Activated T-helper 1 cell treated with anti-CD3 and anti-CD28 coated beads, Interleukin-12 subunit alpha, Interleukin-12 subunit beta, Interleukin-2, Interleukin-4 antibody, amounts not matched to agents 30 ng/mL and 10 ng/mL and 1 ng/mL, durations not matched to agents 14 hours and 24 hours and 36 hours (primary cell): ENCODE measurements around the gene ADCY4. TPM values are rescaled to one million over a fixed set of nuclear protein-coding genes. Genes with fewer than 3 reads are reported as not detected.

Experiments
- DNase-seq: peaks from one replicate; pipeline ENCODE4 v3.0.0; 2021; ENCODE audit warnings: low spot score
- H3K27ac Mint-ChIP-seq: one replicate; pipeline ENCODE4 v1.8.0; 2021; ENCODE audit warnings: mild to moderate bottlenecking, mixed read lengths
- H3K27me3 Mint-ChIP-seq: one replicate; pipeline ENCODE4 v1.8.0; 2022; ENCODE audit warnings: mild to moderate bottlenecking, moderate library complexity, mixed read lengths; ENCODE audit not compliant: insufficient read depth
- H3K36me3 Mint-ChIP-seq: one replicate; pipeline ENCODE4 v1.8.0; 2021; ENCODE audit warnings: low read depth, mixed read lengths
- H3K4me1 Mint-ChIP-seq: one replicate; pipeline ENCODE4 v1.8.0; 2021; ENCODE audit warnings: low read depth, mixed read lengths
- H3K4me3 Mint-ChIP-seq: one replicate; pipeline ENCODE4 v1.8.0; 2021; ENCODE audit warnings: mild to moderate bottlenecking, moderate library complexity, mixed read lengths
- H3K9me3 Mint-ChIP-seq: one replicate; pipeline ENCODE4 v1.8.0; 2021; ENCODE audit warnings: mixed read lengths
- intact Hi-C: fragments of 100-400 bp; cut with micrococcal nuclease; formaldehyde crosslinking; loops from one replicate; pipeline ENCODE4 v1.15.1; 2024
- total RNA-seq: library from RNA; stranded (reverse); gene quantifications from 2 replicates; pipeline ENCODE4 v1.2.3, GENCODE V29; 2022

ADCY4 gene
- total RNA-seq, 1 donor from 2014 or later = 1.5 TPM

GRCh38 chr14:24340606-24341005, 5.7 kb upstream of the ADCY4 start:
- no peak for DNase-seq
- Mint-ChIP-seq H3K9me3 (no peaks in the 10 kb centered on the region), H3K27me3 (peaks cover 13% of the 10 kb centered on the region), H3K4me1 (peaks cover 22% of the 10 kb centered on the region), H3K27ac (no peak overlapping the region), H3K36me3 (peaks cover 23% of the 10 kb centered on the region), H3K4me3 (peak overlapping the region; percentile 91)
- intact Hi-C loops = no loop called here

GRCh38 chr14:24339284-24340151, 4.6 kb upstream of the ADCY4 start, which contains the start of gene RIPK3:
Gene RIPK3 (minus strand): TSS chr14:24339991. CDS start chr14:24339826, 165 bp downstream.
- Mint-ChIP-seq H3K9me3 (no peaks in the 10 kb centered on the region), H3K27me3 (peaks cover 16% of the 10 kb centered on the region), H3K4me1 (peaks cover 30% of the 10 kb centered on the region), H3K36me3 (peaks cover 28% of the 10 kb centered on the region), H3K4me3 (peak within 1 kb of the TSS; percentile 91), H3K27ac (peak within 1 kb of the TSS; percentile 77)
- intact Hi-C loops = loop anchor here (10.0 kb wide), 1 partner anchor 335 kb away; no protein-coding TSS in a partner anchor
- peak; percentile 67 for DNase-seq

DNA sequence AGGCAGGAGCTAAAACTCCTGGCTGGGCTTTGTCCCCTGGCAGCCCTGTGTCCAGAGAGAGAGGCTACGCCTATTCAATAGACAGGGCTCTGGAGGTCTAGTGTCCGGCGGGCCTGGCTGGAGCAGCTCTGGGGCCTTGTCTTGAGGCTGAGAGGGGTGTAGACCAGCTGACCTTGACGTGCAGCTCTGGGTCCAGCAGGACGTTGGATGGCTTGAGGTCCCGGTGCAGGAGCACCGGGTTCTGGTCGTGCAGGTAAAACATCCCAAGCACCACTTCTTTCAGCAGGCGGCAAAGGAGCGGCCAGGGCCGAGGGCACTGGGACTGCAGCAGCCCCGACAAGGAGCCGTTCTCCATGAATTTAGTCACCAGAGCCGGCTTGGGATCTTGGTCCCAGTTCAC, 4.0 kb upstream of the ADCY4 start:
- no peaks in the 10 kb centered on the region for H3K9me3 Mint-ChIP-seq
- intact Hi-C loops = loop anchor here (10.0 kb wide), 1 partner anchor 336 kb away; no protein-coding TSS in a partner anchor
- peak overlapping the region; percentile 91 for H3K4me3 Mint-ChIP-seq
- peaks cover 28% of the 10 kb centered on the region for H3K36me3 Mint-ChIP-seq
- peaks cover 19% of the 10 kb centered on the region for H3K27me3 Mint-ChIP-seq
- peaks cover 30% of the 10 kb centered on the region for H3K4me1 Mint-ChIP-seq
- H3K27ac Mint-ChIP-seq = no peak overlapping the region
- DNase-seq = no peak

DNA sequence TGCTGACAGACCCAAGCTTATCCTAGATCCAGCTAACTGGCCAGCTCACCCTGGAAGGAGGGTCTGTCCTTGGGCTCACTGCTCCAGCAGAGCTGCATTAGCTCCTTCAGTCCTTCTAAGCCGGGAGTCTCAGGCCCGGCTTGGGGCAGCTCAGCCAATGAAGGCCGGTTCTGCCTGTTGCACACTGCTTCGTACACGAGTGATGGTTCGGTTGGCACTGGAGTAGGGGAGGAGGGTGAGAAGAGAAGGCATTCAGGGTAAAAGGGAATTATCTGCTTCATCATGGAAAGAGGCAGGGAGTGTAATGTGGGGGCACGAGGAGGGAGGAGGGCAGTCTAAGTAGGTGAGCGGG, 2.9 kb upstream of the ADCY4 start:
- no peak for DNase-seq
- no peak overlapping the region for H3K27ac Mint-ChIP-seq
- peaks cover 22% of the 10 kb centered on the region for H3K27me3 Mint-ChIP-seq
- peaks cover 32% of the 10 kb centered on the region for H3K4me1 Mint-ChIP-seq
- intact Hi-C loops = loop anchor here (10.0 kb wide), 1 partner anchor 337 kb away; no protein-coding TSS in a partner anchor
- peak overlapping the region; percentile 91 for H3K4me3 Mint-ChIP-seq
- peaks cover 28% of the 10 kb centered on the region for H3K36me3 Mint-ChIP-seq
- H3K9me3 Mint-ChIP-seq = no peaks in the 10 kb centered on the region

GRCh38 chr14:24337144-24337823, 2.4 kb upstream of the ADCY4 start:
- H3K36me3 Mint-ChIP-seq = peaks cover 26% of the 10 kb centered on the region
- H3K4me1 Mint-ChIP-seq = peaks cover 37% of the 10 kb centered on the region
- H3K4me3 Mint-ChIP-seq = peak overlapping the region; percentile 91

DNA sequence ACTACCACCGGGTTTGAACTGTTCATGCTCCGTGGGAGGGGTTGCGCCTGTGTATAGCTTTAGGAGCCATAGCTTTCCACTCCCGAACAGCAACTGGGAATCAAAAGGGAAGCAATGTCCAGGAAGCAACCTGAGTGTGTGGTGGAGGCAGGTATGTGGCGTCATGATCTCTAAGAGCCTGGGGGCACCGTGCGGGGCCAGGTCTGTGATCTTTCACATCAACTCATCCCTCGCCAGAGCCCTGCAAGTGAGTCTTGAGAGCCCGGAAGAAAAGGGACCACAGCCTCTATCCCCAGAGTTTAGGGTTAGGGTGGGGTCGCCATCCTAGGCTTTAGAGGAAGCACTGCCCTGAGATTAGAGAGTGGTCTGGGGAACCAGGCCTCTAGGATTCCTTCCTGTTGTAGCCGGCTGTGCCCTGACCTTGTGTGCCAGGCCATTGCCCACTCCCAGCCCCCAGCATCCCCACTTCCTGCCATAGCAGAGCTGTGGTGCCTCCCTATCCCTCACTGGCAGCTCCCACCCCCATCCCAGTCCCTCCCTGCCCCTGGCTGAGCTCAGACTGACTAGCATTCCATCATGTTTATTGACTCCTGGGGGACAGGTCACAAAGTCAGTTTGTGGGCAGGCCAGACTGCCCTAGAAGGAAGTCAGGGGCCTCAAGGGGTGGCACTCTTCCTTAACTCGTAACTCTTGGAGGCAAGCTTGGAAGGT, 745 bp upstream of the ADCY4 start:
- Mint-ChIP-seq H3K9me3 (no peaks in the 10 kb centered on the region), H3K4me3 (peak overlapping the region; percentile 55), H3K27ac (no peak overlapping the region), H3K27me3 (peaks cover 23% of the 10 kb centered on the region), H3K4me1 (peaks cover 46% of the 10 kb centered on the region), H3K36me3 (peaks cover 26% of the 10 kb centered on the region)
- intact Hi-C loops = loop anchor here (10.0 kb wide), 1 partner anchor 339 kb away; no protein-coding TSS in a partner anchor
- DNase-seq = no peak

More at GRCh38 chr14:24337144-24337823, 2.4 kb upstream of the ADCY4 start:
- intact Hi-C loops = loop anchor here (10.0 kb wide), 1 partner anchor 338 kb away; no protein-coding TSS in a partner anchor
- Mint-ChIP-seq H3K9me3 (no peaks in the 10 kb centered on the region), H3K27me3 (peaks cover 21% of the 10 kb centered on the region), H3K27ac (no peak overlapping the region)
- no peak for DNase-seq

DNA sequence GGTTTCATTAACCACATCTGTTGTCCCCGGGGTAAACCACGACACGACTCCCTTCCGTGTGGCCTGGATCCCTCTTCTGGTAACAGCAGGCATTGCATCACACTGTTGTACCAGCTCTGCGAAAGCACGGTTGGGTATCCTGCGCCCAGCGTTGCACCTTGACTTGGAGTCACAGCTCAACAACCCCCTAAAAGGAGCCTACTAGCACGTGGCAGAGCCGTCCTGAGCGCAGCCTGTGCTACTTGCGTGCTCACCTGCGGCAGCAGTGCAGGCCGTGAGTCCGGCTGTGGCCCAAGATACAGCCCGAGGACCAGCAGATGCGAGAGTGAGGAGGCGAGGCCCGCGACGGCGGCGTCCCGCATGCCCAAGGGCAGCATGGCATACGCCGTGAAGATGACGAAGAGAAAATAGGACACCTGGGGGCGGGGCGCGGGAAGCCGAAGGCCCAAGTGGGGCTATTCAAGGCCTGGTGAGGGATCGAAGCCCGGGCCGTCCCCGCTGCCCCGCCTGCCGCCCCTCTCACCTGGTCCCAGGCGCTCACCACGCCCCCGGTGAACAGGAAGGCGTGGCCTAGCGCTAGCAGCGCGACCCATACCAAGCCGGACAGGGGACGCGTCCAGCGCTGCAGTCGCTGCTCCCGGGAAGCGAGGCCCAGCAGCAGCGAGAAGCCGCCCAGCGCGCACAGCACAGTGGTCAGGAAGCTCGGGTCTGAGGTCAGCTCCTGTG, 2.4 kb downstream of the ADCY4 start:
- H3K9me3 Mint-ChIP-seq = no peaks in the 10 kb centered on the region
- peaks cover 58% of the 10 kb centered on the region for H3K4me1 Mint-ChIP-seq
- intact Hi-C loops = loop anchor here (1.0 to 10.0 kb wide), 5 partner anchors 20 to 342 kb away; partner anchors contain the start of genes RABGGTA and TINF2
- H3K4me3 Mint-ChIP-seq = peak overlapping the region; percentile 80
- H3K27me3 Mint-ChIP-seq = peaks cover 29% of the 10 kb centered on the region
- peaks cover 17% of the 10 kb centered on the region for H3K36me3 Mint-ChIP-seq
- peak; percentile 79 for DNase-seq
- peak overlapping the region; percentile 27 for H3K27ac Mint-ChIP-seq

- DNase-seq = no peak
- H3K27me3 Mint-ChIP-seq = peaks cover 32% of the 10 kb centered on the region
- H3K4me1 Mint-ChIP-seq = peaks cover 63% of the 10 kb centered on the region
- H3K36me3 Mint-ChIP-seq = peaks cover 12% of the 10 kb centered on the region
- no peaks in the 10 kb centered on the region for H3K9me3 Mint-ChIP-seq
- peak overlapping the region; percentile 27 for H3K27ac Mint-ChIP-seq
- H3K4me3 Mint-ChIP-seq = peak overlapping the region; percentile 80
- intact Hi-C loops = loop anchor here (1.0 to 10.0 kb wide), 5 partner anchors 19 to 343 kb away; partner anchors contain the start of genes RABGGTA and TINF2
Measured at GRCh38 chr14:24331731-24332267, 3.1 kb downstream of the ADCY4 start.

DNA sequence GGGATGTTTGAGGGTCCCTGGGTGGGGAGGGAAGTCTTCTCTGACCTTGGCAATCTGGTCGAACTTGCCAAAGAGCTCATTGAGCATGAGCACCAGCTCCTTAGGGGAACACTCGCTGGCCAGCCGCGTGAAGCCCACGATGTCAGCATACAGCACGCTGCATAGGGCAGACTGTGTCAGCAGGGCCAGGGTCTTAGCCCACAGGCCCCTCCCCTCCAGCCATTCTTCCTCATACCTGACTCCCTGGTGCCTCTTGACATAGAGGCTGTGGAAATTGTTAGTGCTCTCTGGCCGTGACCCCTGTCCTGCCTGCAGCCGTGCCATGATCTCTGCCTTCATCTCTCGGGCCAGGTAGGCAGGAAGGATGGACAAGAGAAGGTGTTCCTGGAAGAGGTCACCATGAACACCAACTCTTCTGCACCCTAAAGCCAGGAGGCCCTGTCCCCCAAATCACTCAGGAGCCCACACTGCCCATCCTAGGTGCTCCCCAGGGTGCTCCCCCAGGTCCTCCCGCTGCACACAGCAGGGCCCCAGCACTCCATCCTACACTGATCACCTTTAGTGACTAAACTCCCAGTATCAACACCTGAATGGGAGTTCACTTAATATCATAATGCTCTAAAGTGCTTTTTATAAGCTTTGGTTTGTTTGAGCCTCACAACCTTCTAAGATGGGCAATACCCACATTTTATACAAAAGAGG, 3.7 kb downstream of the ADCY4 start:
- no peaks in the 10 kb centered on the region for H3K9me3 Mint-ChIP-seq
- no peak overlapping the region for H3K27ac Mint-ChIP-seq
- peaks cover 28% of the 10 kb centered on the region for H3K27me3 Mint-ChIP-seq
- intact Hi-C loops = loop anchor here (10.0 kb wide), 1 partner anchor 344 kb away; no protein-coding TSS in a partner anchor
- DNase-seq = no peak
- peaks cover 58% of the 10 kb centered on the region for H3K4me1 Mint-ChIP-seq
- H3K4me3 Mint-ChIP-seq = no peak overlapping the region
- peaks cover 6% of the 10 kb centered on the region for H3K36me3 Mint-ChIP-seq

DNA sequence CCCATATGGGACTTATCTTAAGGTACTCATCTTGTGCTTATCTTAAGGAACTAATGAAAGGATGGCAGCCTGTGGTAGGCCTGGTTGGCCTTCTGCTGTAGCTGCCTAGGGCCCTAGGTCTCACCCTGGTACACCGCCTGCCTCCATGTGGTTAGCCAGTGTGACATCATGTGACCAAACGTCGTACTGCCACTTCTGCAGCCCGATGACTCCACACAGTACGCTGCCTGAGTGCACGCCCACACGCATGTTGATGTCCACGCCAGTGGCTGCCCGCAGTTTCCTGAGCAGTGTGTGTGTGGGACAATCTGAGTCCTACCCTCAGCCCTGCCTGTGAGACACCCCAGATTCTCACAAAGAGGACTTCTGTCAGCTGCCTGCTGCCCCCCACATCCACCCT, 5.1 kb downstream of the ADCY4 start:
- peaks cover 23% of the 10 kb centered on the region for H3K27me3 Mint-ChIP-seq
- no peaks in the 10 kb centered on the region for H3K36me3 Mint-ChIP-seq
- intact Hi-C loops = loop anchor here (10.0 kb wide), 1 partner anchor 345 kb away; no protein-coding TSS in a partner anchor
- H3K27ac Mint-ChIP-seq = peak overlapping the region; percentile 7
- no peak overlapping the region for H3K4me3 Mint-ChIP-seq
- H3K9me3 Mint-ChIP-seq = no peaks in the 10 kb centered on the region
- peaks cover 48% of the 10 kb centered on the region for H3K4me1 Mint-ChIP-seq
- no peak for DNase-seq

- Mint-ChIP-seq H3K9me3 (no peaks in the 10 kb centered on the region), H3K27me3 (peaks cover 21% of the 10 kb centered on the region), H3K4me1 (peaks cover 48% of the 10 kb centered on the region), H3K4me3 (no peak overlapping the region), H3K36me3 (no peaks in the 10 kb centered on the region), H3K27ac (no peak overlapping the region)
- DNase-seq = no peak
- intact Hi-C loops = no loop called here
Measured at GRCh38 chr14:24329073-24329663, 5.7 kb downstream of the ADCY4 start.
